ENCODE results near the gene OPN3. TPM values are rescaled to one million over a fixed set of nuclear protein-coding genes. Genes with fewer than 3 reads are reported as not detected.

The OPN3 gene
- total RNA-seq, 1 donor from 2014 or later = 25.6 TPM

GRCh38 chr1:241586905-241587512 is 53.2 kb downstream of the OPN3 start:
- Mint-ChIP-seq H3K27ac (no peak overlapping the region), H3K27me3 (no peaks in the 10 kb centered on the region), H3K9me3 (no peaks in the 10 kb centered on the region), H3K36me3 (no peaks in the 10 kb centered on the region), H3K4me3 (no peak overlapping the region), H3K4me1 (ENCODE audit: unreplicated experiment) (peaks cover 6% of the 10 kb centered on the region)
- DNase-seq (ENCODE audit: extremely low spot score, unreplicated experiment) = no peak
- TF ChIP-seq CTCF (conservative IDR thresholded peaks at IDR 0.05) = no peak

GRCh38 chr1:241582921-241583321 is 57.2 kb downstream of the OPN3 start:
- H3K4me3 Mint-ChIP-seq = no peak overlapping the region
- no peaks in the 10 kb centered on the region for H3K4me1 Mint-ChIP-seq (ENCODE audit: unreplicated experiment)
- no peak for DNase-seq (ENCODE audit: extremely low spot score, unreplicated experiment)
- TF ChIP-seq CTCF (conservative IDR thresholded peaks at IDR 0.05) = no peak
- H3K27ac Mint-ChIP-seq = no peak overlapping the region
- no peaks in the 10 kb centered on the region for H3K36me3 Mint-ChIP-seq
- H3K27me3 Mint-ChIP-seq = no peaks in the 10 kb centered on the region
- no peaks in the 10 kb centered on the region for H3K9me3 Mint-ChIP-seq

GRCh38 chr1:241579434-241579833 is 60.7 kb downstream of the OPN3 start:
- Mint-ChIP-seq H3K27ac (no peak overlapping the region), H3K4me3 (no peak overlapping the region), H3K27me3 (no peaks in the 10 kb centered on the region), H3K4me1 (ENCODE audit: unreplicated experiment) (no peaks in the 10 kb centered on the region), H3K36me3 (no peaks in the 10 kb centered on the region), H3K9me3 (no peaks in the 10 kb centered on the region)
- no peak for DNase-seq (ENCODE audit: extremely low spot score, unreplicated experiment)
- no peak for TF ChIP-seq CTCF (conservative IDR thresholded peaks at IDR 0.05)

GRCh38 chr1:241574154-241574553 is 66.0 kb downstream of the OPN3 start:
- Mint-ChIP-seq H3K9me3 (no peaks in the 10 kb centered on the region), H3K36me3 (no peaks in the 10 kb centered on the region), H3K4me3 (no peak overlapping the region), H3K4me1 (ENCODE audit: unreplicated experiment) (no peaks in the 10 kb centered on the region), H3K27ac (no peak overlapping the region), H3K27me3 (peaks cover 3% of the 10 kb centered on the region)
- no peak for DNase-seq (ENCODE audit: extremely low spot score, unreplicated experiment)
- TF ChIP-seq CTCF (conservative IDR thresholded peaks at IDR 0.05) = no peak

- DNase-seq (ENCODE audit: extremely low spot score, unreplicated experiment) = no peak
- Mint-ChIP-seq H3K27me3 (peaks cover 3% of the 10 kb centered on the region), H3K27ac (no peak overlapping the region), H3K36me3 (no peaks in the 10 kb centered on the region), H3K4me3 (no peak overlapping the region), H3K9me3 (no peaks in the 10 kb centered on the region), H3K4me1 (ENCODE audit: unreplicated experiment) (no peaks in the 10 kb centered on the region)
- no peak for TF ChIP-seq CTCF (conservative IDR thresholded peaks at IDR 0.05)
These were observed 70.3 kb downstream of the OPN3 start for GRCh38 chr1:241569848-241570247.

GRCh38 chr1:241560849-241561187 is 79.4 kb downstream of the OPN3 start:
- no peaks in the 10 kb centered on the region for H3K27me3 Mint-ChIP-seq
- no peaks in the 10 kb centered on the region for H3K9me3 Mint-ChIP-seq
- no peak overlapping the region for H3K4me3 Mint-ChIP-seq
- H3K27ac Mint-ChIP-seq = no peak overlapping the region
- TF ChIP-seq CTCF (conservative IDR thresholded peaks at IDR 0.05) = no peak
- no peaks in the 10 kb centered on the region for H3K4me1 Mint-ChIP-seq (ENCODE audit: unreplicated experiment)
- H3K36me3 Mint-ChIP-seq = no peaks in the 10 kb centered on the region
- DNase-seq (ENCODE audit: extremely low spot score, unreplicated experiment) = no peak
